Epithelial cell of proximal tubule (primary cell): ENCODE measurements around the gene HHIPL2. TPM values are rescaled to one million over a fixed set of nuclear protein-coding genes. Genes with fewer than 3 reads are reported as not detected.

Experiments used
- DNase-seq: peaks from one replicate; pipeline ENCODE4 v3.0.0-alpha.2; 2011; ENCODE audit warnings: low read depth
- H3K4me3 ChIP-seq: 2 replicates; pipeline ENCODE4 v1.5.1; 2011; ENCODE audit warnings: low read depth, mild to moderate bottlenecking, low read length
- CTCF ChIP-seq: conservative IDR thresholded peaks from 2 replicates; pipeline ENCODE4 v1.5.1; 2012; ENCODE audit warnings: low read depth, mild to moderate bottlenecking, low read length
- total RNA-seq: library from RNA; depleted of rRNA; stranded (reverse); fragments of >200 nt; gene quantifications from 2 replicates; pipeline ENCODE4 v1.2.3, GENCODE V29; 2015

Gene HHIPL2
- total RNA-seq, 1 donor from 2014 or later = not detected

- DNase-seq = no peak
- no peak for TF ChIP-seq CTCF
- H3K4me3 ChIP-seq = no peak overlapping the region
Measured at GRCh38 chr1:222543817-222544216, 4.1 kb downstream of the HHIPL2 start.

GRCh38 chr1:222540598-222540995 lies 7.3 kb downstream of the HHIPL2 start:
- no peak overlapping the region for H3K4me3 ChIP-seq
- DNase-seq = no peak
- no peak for TF ChIP-seq CTCF

- no peak for DNase-seq
- no peak for TF ChIP-seq CTCF
- H3K4me3 ChIP-seq = no peak overlapping the region
Measured at GRCh38 chr1:222539951-222540597, 7.8 kb downstream of the HHIPL2 start.

GRCh38 chr1:222535455-222535854 lies 12.4 kb downstream of the HHIPL2 start:
- no peak for TF ChIP-seq CTCF
- no peak for DNase-seq
- no peak overlapping the region for H3K4me3 ChIP-seq

GRCh38 chr1:222530852-222531251 lies 17.1 kb downstream of the HHIPL2 start:
- H3K4me3 ChIP-seq = no peak overlapping the region
- DNase-seq = no peak
- no peak for TF ChIP-seq CTCF

GRCh38 chr1:222529916-222530315 lies 18.0 kb downstream of the HHIPL2 start:
- H3K4me3 ChIP-seq = no peak overlapping the region
- no peak for TF ChIP-seq CTCF
- DNase-seq = no peak

- TF ChIP-seq CTCF = no peak
- no peak for DNase-seq
- H3K4me3 ChIP-seq = no peak overlapping the region
Measured at GRCh38 chr1:222529181-222529580, 18.7 kb downstream of the HHIPL2 start.
